Liver (tissue), 9 donors: ENCODE data around the gene SLC25A1. TPM values are rescaled to one million over a fixed set of nuclear protein-coding genes. Genes with fewer than 3 reads are reported as not detected.
"Not testable (repeated sequence)": the region's sequence is repeated elsewhere in the genome, so short reads cannot be mapped to it uniquely, and the experiment has no call there.

Experiments used
- DNase-seq: peaks from one replicate; pipeline ENCODE4 v3.0.0-alpha.2; 2017; ENCODE audit warnings: low spot score
- H3K27ac ChIP-seq, 2 donors: one replicate each; pipeline ENCODE4 v1.7.0; 2013; ENCODE audit warnings: inconsistent platforms in 2 of 2, low read length in 2 of 2, control low read depth in 1 of 2, low read depth in 1 of 2, mild to moderate bottlenecking in 1 of 2
- H3K27me3 ChIP-seq, 4 donors: one replicate each; pipeline versions ENCODE4 v1.6.1 to v1.7.0; 2013; ENCODE audit warnings: low read length in 3 of 4, inconsistent platforms in 1 of 4, mild to moderate bottlenecking in 1 of 4, moderate library complexity in 1 of 4; ENCODE audit not compliant: control insufficient read depth in 4 of 4, insufficient read depth in 4 of 4
- H3K36me3 ChIP-seq, 4 donors: one replicate each; pipeline versions ENCODE4 v1.6.1 to v1.7.0; 2013; ENCODE audit warnings: low read length in 3 of 4, mild to moderate bottlenecking in 3 of 4, low read depth in 1 of 4, moderate library complexity in 1 of 4; ENCODE audit not compliant: control insufficient read depth in 4 of 4, insufficient read depth in 3 of 4
- H3K4me1 ChIP-seq, 4 donors: one replicate each; pipeline versions ENCODE4 v1.6.1 to v1.7.0; 2013; ENCODE audit warnings: low read length in 3 of 4, mild to moderate bottlenecking in 3 of 4, moderate library complexity in 1 of 4; ENCODE audit not compliant: control insufficient read depth in 4 of 4, insufficient read depth in 4 of 4
- H3K4me3 ChIP-seq, 3 donors: one replicate each; pipeline versions ENCODE4 v1.6.1 to v1.7.0; 2013; ENCODE audit warnings: low read length in 3 of 3, control low read depth in 1 of 3, low read depth in 1 of 3, mild to moderate bottlenecking in 1 of 3
- H3K9ac ChIP-seq, 2 donors: one replicate each; pipeline ENCODE4 v1.7.0; 2013; ENCODE audit warnings: low read length in 2 of 2, mild to moderate bottlenecking in 2 of 2, moderate library complexity in 2 of 2, control low read depth in 1 of 2, low read depth in 1 of 2
- H3K9me3 ChIP-seq, 4 donors: one replicate each; pipeline versions ENCODE4 v1.6.1 to v1.7.0; 2013; ENCODE audit warnings: low read length in 3 of 4; ENCODE audit not compliant: control insufficient read depth in 4 of 4
- ATF3 ChIP-seq: IDR thresholded peaks from 2 replicates; pipeline ENCODE4 v1.6.1; 2016; ENCODE audit warnings: antibody characterized with exemption
- EGR1 ChIP-seq, 2 donors: IDR thresholded peaks; 2 replicates each; pipeline ENCODE4 v1.6.1; 2016 to 2018; ENCODE audit warnings: antibody characterized with exemption in 2 of 2, low read depth in 2 of 2
- FOXA1 ChIP-seq: IDR thresholded peaks from 2 replicates; pipeline ENCODE4 v1.6.1; 2016; ENCODE audit warnings: antibody characterized with exemption
- FOXA2 ChIP-seq: IDR thresholded peaks from 2 replicates; pipeline ENCODE4 v1.6.1; 2016; ENCODE audit warnings: antibody characterized with exemption
- HNF4G ChIP-seq: IDR thresholded peaks from 2 replicates; pipeline ENCODE4 v1.6.1; 2016; ENCODE audit warnings: antibody characterized with exemption
- MAX ChIP-seq: IDR thresholded peaks from 2 replicates; pipeline ENCODE4 v1.6.1; 2016; ENCODE audit warnings: antibody characterized with exemption
- REST ChIP-seq: IDR thresholded peaks from 2 replicates; pipeline ENCODE4 v1.6.1; 2016; ENCODE audit warnings: antibody characterized with exemption, mild to moderate bottlenecking
- RXRA ChIP-seq, 2 donors: IDR thresholded peaks; 2 replicates each; pipeline ENCODE4 v1.6.1; 2017 to 2018; ENCODE audit warnings: antibody characterized with exemption in 2 of 2, mild to moderate bottlenecking in 1 of 2
- SP1 ChIP-seq: IDR thresholded peaks from 2 replicates; pipeline ENCODE4 v1.6.1; 2018; ENCODE audit warnings: antibody characterized with exemption, mild to moderate bottlenecking
- TAF1 ChIP-seq: conservative IDR thresholded peaks from 2 replicates; pipeline ENCODE4 v1.6.1; 2016; ENCODE audit warnings: antibody characterized with exemption, mild to moderate bottlenecking
- YY1 ChIP-seq: IDR thresholded peaks from 2 replicates; pipeline ENCODE4 v1.6.1; 2016; ENCODE audit warnings: antibody characterized with exemption, mild to moderate bottlenecking
- ZBTB33 ChIP-seq: IDR thresholded peaks from 2 replicates; pipeline ENCODE4 v1.6.1; 2016; ENCODE audit warnings: antibody characterized with exemption
- WGBS: extraction: QIAGEN DNeasy Blood & Tissue Kit; methylation state at CpG from one replicate; pipeline ENCODE4 v1.1.7; 2013; 5-methylcytosine and 5-hydroxymethylcytosine counted together
- polyA plus RNA-seq, 2 donors: library from polyadenylated mRNA; stranded (reverse) in 1 of 2; unstranded in 1 of 2; fragments of 200-250 nt in 1 of 2; fragments of >200 nt in 1 of 2; fragmentation: Nextera tagmentation in 1 of 2; extraction: Ambion mirVana in 1 of 2; gene quantifications; one replicate each; pipeline versions ENCODE4 v1.2.1 to v1.2.3, GENCODE V29; 2013 to 2015
- total RNA-seq, 2 donors: library from RNA; depleted of rRNA; stranded (reverse); fragments of >200 nt; gene quantifications; one replicate each; pipeline ENCODE4 v1.2.3, GENCODE V29; 2014
- donor health status: healthy.
- donor health status: healthy.
- donor health status: healthy.
- donor health status: healthy.
- donor health status: healthy.

Gene SLC25A1
- total and polyA plus RNA-seq, 4 donors: 59.5 to 78.3 (median 73.9) TPM

- Histone ChIP-seq H3K9ac (no peak overlapping the region), H3K9me3 (no peaks in the 10 kb centered on the region), H3K27me3 (no peaks in the 10 kb centered on the region), H3K36me3 (peaks cover 0 to 12% (median 4%) of the 10 kb centered on the region in 4 donors), H3K4me1 (no peaks in the 10 kb centered on the region), H3K27ac (no peak overlapping the region), H3K4me3 (no peak overlapping the region)
- DNase-seq: no peak
- TF ChIP-seq ZBTB33 (no peak), FOXA2 (no peak)
- WGBS: 94% methylated on average over 6 of the region's 6 CpGs
Observed at GRCh38 chr22:19206287-19206686, 27.8 kb upstream of the SLC25A1 start.

- no peak overlapping the region for H3K9ac ChIP-seq
- no peak for DNase-seq
- TF ChIP-seq SP1: no peak
- TF ChIP-seq FOXA1: no peak
- TF ChIP-seq ATF3: no peak
- TF ChIP-seq HNF4G: no peak
- no peak for TF ChIP-seq MAX
- no peak for TF ChIP-seq REST
- no peak for TF ChIP-seq EGR1 (IDR thresholded peaks at IDR 0.05; ENCODE audit: low read depth in 2 of 2)
- peaks cover 0 to 7% (median 3%) of the 10 kb centered on the region in 4 donors for H3K36me3 ChIP-seq
- H3K4me1 ChIP-seq: no peaks in the 10 kb centered on the region
- no peaks in the 10 kb centered on the region for H3K27me3 ChIP-seq
- H3K4me3 ChIP-seq: no peak overlapping the region
- no peaks in the 10 kb centered on the region for H3K9me3 ChIP-seq
- no peak overlapping the region for H3K27ac ChIP-seq
- WGBS: 91% methylated on average over 4 of the region's 4 CpGs
Observed at GRCh38 chr22:19204640-19205039, 26.1 kb upstream of the SLC25A1 start.

GRCh38 chr22:19203834-19204233, 25.3 kb upstream of the SLC25A1 start:
- no peaks in the 10 kb centered on the region for H3K9me3 ChIP-seq

GRCh38 chr22:19202799-19203186, 24.3 kb upstream of the SLC25A1 start:
- H3K9ac ChIP-seq, H3K9me3 ChIP-seq, H3K4me1 ChIP-seq, DNase-seq, H3K27ac ChIP-seq, H3K4me3 ChIP-seq, H3K36me3 ChIP-seq, H3K27me3 ChIP-seq: not testable (repeated sequence)
- WGBS: 96% methylated on average over 3 of the region's 3 CpGs

More at GRCh38 chr22:19203834-19204233, 25.3 kb upstream of the SLC25A1 start:
- no peak overlapping the region for H3K27ac ChIP-seq
- no peaks in the 10 kb centered on the region for H3K27me3 ChIP-seq
- TF ChIP-seq YY1 (no peak), TAF1 (no peak), FOXA1 (no peak), MAX (no peak), RXRA (IDR thresholded peaks at IDR 0.05) (no peak)
- no peak overlapping the region for H3K4me3 ChIP-seq
- H3K4me1 ChIP-seq: no peaks in the 10 kb centered on the region
- H3K36me3 ChIP-seq: peaks cover 0 to 2% (median 2%) of the 10 kb centered on the region in 4 donors
- DNase-seq: no peak
- H3K9ac ChIP-seq: no peak overlapping the region
- 92% methylated on average over 8 of the region's 8 CpGs for WGBS
